Endothelial cell of umbilical vein (primary cell): Measurements from ENCODE around the gene PLCB4. TPM values are rescaled to one million over a fixed set of nuclear protein-coding genes. Genes with fewer than 3 reads are reported as not detected.

Experiments used
- BruUV-seq: library from RNA; stranded (reverse); fragments of 400-500 nt; replicated peaks from 2 replicates; lab custom pipeline; 2021; lab: Mats Ljungman, UMichigan
- CTCF ChIA-PET: fragments of 300-600, 350-600 bp; sonication (Branson Sonifier 250); formaldehyde crosslinking; loops from one replicate; lab custom pipeline; 2021; ENCODE audit warnings: antibody characterized with exemption, inconsistent platforms; lab: Charles Lee
- POLR2A ChIA-PET: fragments of 300-600, 350-600 bp; sonication (Branson Sonifier 250); formaldehyde crosslinking; loops from one replicate; lab custom pipeline; 2021; ENCODE audit warnings: antibody characterized with exemption, inconsistent platforms; lab: Charles Lee
- DNase-seq: peaks from one replicate; pipeline ENCODE4 v3.0.0-alpha.2; 2011; ENCODE audit warnings: low read depth, low spot score
- FAIRE-seq: peaks from 2 replicates; lab custom pipeline; 2011; peaks lifted over from hg19 to GRCh38; lab: Jason Lieb, UNC
- H2AFZ ChIP-seq: 2 replicates; pipeline ENCODE4 v1.6.0; 2012; ENCODE audit warnings: low read depth, low read length, control low read depth, inconsistent platforms
- H3K27ac ChIP-seq: 2 replicates; pipeline ENCODE4 v1.5.1; 2011; ENCODE audit warnings: low read depth, mild to moderate bottlenecking, control low read depth, low read length, moderate library complexity; ENCODE audit not compliant: insufficient read depth
- H3K27me3 ChIP-seq, 2 experiments: 2 replicates each; pipeline versions ENCODE4 v1.6.0 to v1.6.1; 2011; ENCODE audit warnings: low read length in 2 of 2, mixed read lengths in 1 of 2; ENCODE audit not compliant: control insufficient read depth in 2 of 2, insufficient read depth in 2 of 2
- H3K36me3 ChIP-seq, 2 experiments: 2 replicates in 1 of 2; 3 replicates in 1 of 2; pipeline ENCODE4 v1.5.1; 2011; ENCODE audit warnings: low read length in 2 of 2, mild to moderate bottlenecking in 1 of 2, moderate library complexity in 1 of 2; ENCODE audit not compliant: control insufficient read depth in 2 of 2, insufficient read depth in 2 of 2; ENCODE audit errors: extremely low read depth in 1 of 2
- H3K4me1 ChIP-seq: 3 replicates; pipeline ENCODE4 v1.5.1; 2011; ENCODE audit warnings: mild to moderate bottlenecking, low read length; ENCODE audit not compliant: control insufficient read depth, insufficient read depth; ENCODE audit errors: extremely low read depth
- H3K4me2 ChIP-seq: 2 replicates; pipeline ENCODE4 v1.6.1; 2011; ENCODE audit warnings: low read length, control low read depth, mixed read lengths; ENCODE audit not compliant: insufficient read depth
- H3K4me3 ChIP-seq, 3 experiments: fragments of 200-600 bp in 1 of 3; sonication (generic), shearing (Covaris generic) in 1 of 3; replicated peaks in 1 of 3; 2 replicates each; pipeline ENCODE4 v1.5.1; 2011 to 2016; ENCODE audit warnings: control low read depth in 3 of 3, low read length in 3 of 3, mild to moderate bottlenecking in 2 of 3, inconsistent platforms in 1 of 3, low read depth in 1 of 3, moderate library complexity in 1 of 3; ENCODE audit not compliant: insufficient read depth in 1 of 3
- H3K79me2 ChIP-seq: 2 replicates; pipeline ENCODE4 v1.6.0; 2012; ENCODE audit warnings: low read length, inconsistent platforms; ENCODE audit not compliant: control insufficient read depth, insufficient read depth
- H3K9ac ChIP-seq: replicated peaks from 2 replicates; pipeline ENCODE3; 2011; ENCODE audit warnings: low read length, control low read depth; ENCODE audit not compliant: insufficient read depth; ENCODE audit errors: extremely low read depth
- H3K9me1 ChIP-seq: replicated peaks from 3 replicates; pipeline ENCODE4 v1.6.0; 2011; ENCODE audit warnings: mild to moderate bottlenecking, low read length; ENCODE audit not compliant: control insufficient read depth, insufficient read depth; ENCODE audit errors: extremely low read depth
- H3K9me3 ChIP-seq: replicated peaks from 2 replicates; pipeline ENCODE4 v1.5.1; 2012; ENCODE audit warnings: low read length, inconsistent platforms; ENCODE audit not compliant: control insufficient read depth, insufficient read depth
- H4K20me1 ChIP-seq: replicated peaks from 2 replicates; pipeline ENCODE3; 2011; ENCODE audit warnings: mild to moderate bottlenecking, low read length; ENCODE audit not compliant: control insufficient read depth, insufficient read depth; ENCODE audit errors: extremely low read depth
- EZH2 ChIP-seq: IDR thresholded peaks from 2 replicates; pipeline ENCODE4 v1.6.1; 2012; ENCODE audit warnings: borderline replicate concordance, low read depth, mild to moderate bottlenecking, moderate library complexity, low read length, inconsistent platforms; ENCODE audit not compliant: severe bottlenecking
- FOS ChIP-seq: IDR thresholded peaks from 2 replicates; pipeline ENCODE4 v1.6.1; 2011; ENCODE audit warnings: mild to moderate bottlenecking, low read length, moderate library complexity, borderline replicate concordance; ENCODE audit not compliant: insufficient read depth
- GATA2 ChIP-seq: IDR thresholded peaks from 2 replicates; pipeline ENCODE4 v1.7.0; 2011; ENCODE audit warnings: low read depth, mild to moderate bottlenecking, moderate library complexity, mixed read lengths, low read length; ENCODE audit not compliant: insufficient read length, insufficient read depth
- JUN ChIP-seq: IDR thresholded peaks from 2 replicates; pipeline ENCODE4 v1.6.1; 2011; ENCODE audit warnings: borderline replicate concordance, low read depth; ENCODE audit not compliant: insufficient read length, insufficient read depth
- MYC ChIP-seq: IDR thresholded peaks from one replicate; pipeline ENCODE4 v1.6.1; 2011; ENCODE audit warnings: mild to moderate bottlenecking, low read depth, low read length
- POLR2A ChIP-seq: IDR thresholded peaks from 2 replicates; pipeline ENCODE4 v1.6.1; 2012; ENCODE audit warnings: low read depth, mild to moderate bottlenecking, control low read depth, low read length
- POLR2AphosphoS5 ChIP-seq: IDR thresholded peaks from 2 replicates; pipeline ENCODE4 v1.6.1; 2012; ENCODE audit warnings: low read depth, mild to moderate bottlenecking, control low read depth, low read length, moderate library complexity; ENCODE audit not compliant: insufficient read depth
- dilution Hi-C: fragments of 300-500 bp; cut with MboI; formaldehyde crosslinking; loops from one replicate; pipeline ENCODE4 v1.15.0; 2019; ENCODE audit warnings: low sequenced_read_pairs; ENCODE audit not compliant: extremely low pct_ligation_motif_present
- intact Hi-C: fragments of 100-400 bp; cut with micrococcal nuclease; formaldehyde crosslinking; loops from one replicate; pipeline ENCODE4 v1.10.0; 2022
- polyA plus RNA-seq, 4 experiments: library from polyadenylated mRNA; depleted of rRNA in 3 of 4; stranded (reverse) in 3 of 4; unstranded in 1 of 4; fragments of >200 nt; gene quantifications; 2 replicates each; pipeline versions ENCODE4 v1.2.1 to v1.2.3, GENCODE V29; 2011 to 2012; ENCODE audit warnings: missing spikeins in 1 of 4
- total RNA-seq: library from RNA; stranded (reverse); gene quantifications from 2 replicates; pipeline ENCODE4 v1.2.3, GENCODE V29; 2021
- TF ChIP-seq, protein P1 (sequence below), 2 donors: IDR thresholded peaks; 1 replicate in 1 of 2; 2 replicates in 1 of 2; pipeline ENCODE4 v1.5.1; 2011; ENCODE audit warnings: low read length in 2 of 2, mild to moderate bottlenecking in 2 of 2, moderate library complexity in 2 of 2, control low read depth in 1 of 2, inconsistent platforms in 1 of 2, low read depth in 1 of 2; ENCODE audit not compliant: insufficient read depth in 1 of 2; ENCODE audit errors: extremely low read depth in 1 of 2
- TF ChIP-seq, protein P2 (sequence below): IDR thresholded peaks from 2 replicates; pipeline ENCODE4 v1.6.1; 2011; ENCODE audit not compliant: insufficient read depth, insufficient read length

The PLCB4 gene
- total and polyA plus RNA-seq, 2 donors (not counting 3 experiments of a cell fraction or from before 2014, with no cell fraction given): 0.37 to 1.7 TPM

DNA sequence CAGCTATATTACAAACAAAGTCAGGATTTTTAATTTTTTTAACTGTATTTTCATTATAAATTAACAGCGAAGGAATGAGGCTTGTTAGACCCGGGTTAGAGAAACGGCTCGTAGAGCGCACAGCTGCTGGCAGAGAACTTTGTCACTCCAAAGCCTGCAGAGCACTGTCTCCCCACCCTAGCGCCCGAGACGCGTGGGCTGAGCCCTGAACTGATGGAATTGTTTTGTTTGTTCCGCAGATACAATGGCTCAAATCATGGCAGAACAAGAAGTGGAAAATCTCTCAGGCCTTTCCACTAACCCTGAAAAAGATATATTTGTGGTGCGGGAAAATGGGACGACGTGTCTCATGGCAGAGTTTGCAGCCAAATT lies 446.3 kb downstream of the PLCB4 start:
- BruUV-seq: no TSS peak
- Histone ChIP-seq H3K36me3 (no peaks in the 10 kb centered on the region), H3K27me3 (peaks cover 61 to 95% of the 10 kb centered on the region in 2 experiments), H3K4me1 (peaks cover 5% of the 10 kb centered on the region), H3K4me2 (no peak overlapping the region), H4K20me1 (no peaks in the 10 kb centered on the region), H3K4me3 (no peak overlapping the region), H3K9me1 (no peaks in the 10 kb centered on the region), H3K27ac (no peak overlapping the region), H3K9me3 (no peaks in the 10 kb centered on the region), H3K9ac (no peak overlapping the region), H3K79me2 (no peaks in the 10 kb centered on the region), H2AFZ (no peak overlapping the region)
- ChIA-PET POLR2A (no interaction called here), CTCF (interaction anchor here (1.1 to 2.4 kb wide), 5 partner anchors 9 to 107 kb away, joined by 3 to 12 read pairs (median 5); no protein-coding TSS in a partner anchor)
- DNase-seq (no peak), FAIRE-seq (no peak)
- intact Hi-C loops (no loop called here), dilution Hi-C loops (no loop called here)
- no peak for TF ChIP-seq POLR2AphosphoS5
- TF ChIP-seq EZH2: no peak
- no peak for TF ChIP-seq POLR2A
- TF ChIP-seq JUN: no peak
- TF ChIP-seq MYC: no peak
- TF ChIP-seq, protein P1, sequence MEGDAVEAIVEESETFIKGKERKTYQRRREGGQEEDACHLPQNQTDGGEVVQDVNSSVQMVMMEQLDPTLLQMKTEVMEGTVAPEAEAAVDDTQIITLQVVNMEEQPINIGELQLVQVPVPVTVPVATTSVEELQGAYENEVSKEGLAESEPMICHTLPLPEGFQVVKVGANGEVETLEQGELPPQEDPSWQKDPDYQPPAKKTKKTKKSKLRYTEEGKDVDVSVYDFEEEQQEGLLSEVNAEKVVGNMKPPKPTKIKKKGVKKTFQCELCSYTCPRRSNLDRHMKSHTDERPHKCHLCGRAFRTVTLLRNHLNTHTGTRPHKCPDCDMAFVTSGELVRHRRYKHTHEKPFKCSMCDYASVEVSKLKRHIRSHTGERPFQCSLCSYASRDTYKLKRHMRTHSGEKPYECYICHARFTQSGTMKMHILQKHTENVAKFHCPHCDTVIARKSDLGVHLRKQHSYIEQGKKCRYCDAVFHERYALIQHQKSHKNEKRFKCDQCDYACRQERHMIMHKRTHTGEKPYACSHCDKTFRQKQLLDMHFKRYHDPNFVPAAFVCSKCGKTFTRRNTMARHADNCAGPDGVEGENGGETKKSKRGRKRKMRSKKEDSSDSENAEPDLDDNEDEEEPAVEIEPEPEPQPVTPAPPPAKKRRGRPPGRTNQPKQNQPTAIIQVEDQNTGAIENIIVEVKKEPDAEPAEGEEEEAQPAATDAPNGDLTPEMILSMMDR (IDR thresholded peaks at IDR 0.05; ENCODE audit: extremely low read depth in 1 of 2, insufficient read depth in 1 of 2, low read depth in 1 of 2, low read length in 2 of 2): no peak
- TF ChIP-seq, protein P2, sequence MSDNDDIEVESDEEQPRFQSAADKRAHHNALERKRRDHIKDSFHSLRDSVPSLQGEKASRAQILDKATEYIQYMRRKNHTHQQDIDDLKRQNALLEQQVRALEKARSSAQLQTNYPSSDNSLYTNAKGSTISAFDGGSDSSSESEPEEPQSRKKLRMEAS: no peak
- TF ChIP-seq FOS: no peak
- TF ChIP-seq GATA2: no peak
